HepG2 (cell line): Measurements from ENCODE around the gene GPC6. TPM values are rescaled to one million over a fixed set of nuclear protein-coding genes. Genes with fewer than 3 reads are reported as not detected.

ENCODE experiments used
- ATAC-seq: fragments of 200-7000 bp; cut with Tn5 transposase; 3 replicates; pipeline ENCODE4 v1.9.1; 2020; ENCODE audit warnings: mild to moderate bottlenecking, moderate library complexity
- BruUV-seq: library from RNA; stranded (reverse); fragments of 400-500 nt; replicated peaks from 2 replicates; lab custom pipeline; 2021; lab: Mats Ljungman, UMichigan
- CTCF ChIA-PET: fragments of 300-600 bp; formaldehyde crosslinking; extraction: SDS; loops from one replicate; lab custom pipeline; 2021; ENCODE audit warnings: low total read pairs, inconsistent platforms, low intra/inter-chr PET ratio; lab: Yijun Ruan, JAX
- POLR2A ChIA-PET: fragments of 350-600 bp; sonication (Branson Sonifier 250); formaldehyde crosslinking; loops from one replicate; lab custom pipeline; 2020; ENCODE audit warnings: antibody characterized with exemption, inconsistent platforms; lab: Yijun Ruan, JAX
- DNase-seq: peaks from one replicate; pipeline ENCODE4 v3.0.0-alpha.2; 2015; ENCODE audit warnings: low spot score
- FAIRE-seq: peaks from 3 replicates; lab custom pipeline; 2011; peaks lifted over from hg19 to GRCh38; lab: Jason Lieb, UNC
- H2AFZ ChIP-seq: one replicate; pipeline ENCODE4 v1.6.1; 2011; ENCODE audit warnings: low read length, inconsistent platforms
- H3K27ac ChIP-seq: fragments of 300-600 bp; 3 replicates; pipeline ENCODE4 v1.8.0; 2011; ENCODE audit warnings: mixed run types, mild to moderate bottlenecking, mixed read lengths, low read length, inconsistent platforms; ENCODE audit not compliant: insufficient read depth; ENCODE audit errors: extremely low read length
- H3K27me3 ChIP-seq, 2 experiments: fragments of 200-600 bp in 1 of 2; 2 replicates in 1 of 2; 3 replicates in 1 of 2; pipeline versions ENCODE4 v1.6.0 to v1.8.0; 2011; ENCODE audit warnings: low read length in 2 of 2, mild to moderate bottlenecking in 2 of 2, moderate library complexity in 2 of 2, inconsistent platforms in 1 of 2; ENCODE audit not compliant: insufficient read depth in 2 of 2, control insufficient read depth in 1 of 2
- H3K36me3 ChIP-seq, 2 experiments: fragments of 200-600 bp in 1 of 2; replicated peaks in 1 of 2; 2 replicates in 1 of 2; 3 replicates in 1 of 2; pipeline versions ENCODE4 v1.5.1 to v1.8.0; 2011; ENCODE audit warnings: low read length in 2 of 2, inconsistent platforms in 1 of 2; ENCODE audit not compliant: insufficient read depth in 2 of 2, control insufficient read depth in 1 of 2
- H3K4me1 ChIP-seq: 2 replicates; pipeline ENCODE4 v1.5.1; 2012; ENCODE audit warnings: low read length, inconsistent platforms; ENCODE audit not compliant: insufficient read depth
- H3K4me2 ChIP-seq: 2 replicates; pipeline ENCODE4 v1.6.0; 2011; ENCODE audit warnings: low read depth, low read length, inconsistent platforms
- H3K4me3 ChIP-seq, 3 experiments: fragments of 200-600 bp in 1 of 3; sonication (generic), shearing (Covaris generic) in 1 of 3; replicated peaks in 1 of 3; 2 replicates each; pipeline ENCODE4 v1.5.1; 2011 to 2016; ENCODE audit warnings: low read length in 3 of 3, inconsistent platforms in 2 of 3, low read depth in 2 of 3, mild to moderate bottlenecking in 2 of 3, control low read depth in 1 of 3, mixed read lengths in 1 of 3; ENCODE audit not compliant: insufficient read depth in 1 of 3
- H3K79me2 ChIP-seq: one replicate; pipeline ENCODE4 v1.6.1; 2011; ENCODE audit warnings: low read length, inconsistent platforms; ENCODE audit not compliant: insufficient read depth
- H3K9ac ChIP-seq: 2 replicates; pipeline ENCODE4 v1.6.0; 2011; ENCODE audit warnings: mild to moderate bottlenecking, low read depth, low read length, inconsistent platforms; ENCODE audit not compliant: insufficient read depth
- H3K9me3 ChIP-seq: 2 replicates; pipeline ENCODE4 v1.5.1; 2012; ENCODE audit warnings: mild to moderate bottlenecking, low read length
- H4K20me1 ChIP-seq: 2 replicates; pipeline ENCODE4 v1.6.0; 2011; ENCODE audit warnings: inconsistent platforms, mild to moderate bottlenecking, low read length, moderate library complexity; ENCODE audit not compliant: insufficient read depth
- ATF6 ChIP-seq: sonication (generic); formaldehyde crosslinking; conservative IDR thresholded peaks from 2 replicates; pipeline ENCODE4 v1.4.0; 2020; ENCODE audit warnings: missing genetic modification reagents
- DDIT3 ChIP-seq: sonication (generic); formaldehyde crosslinking; IDR thresholded peaks from 2 replicates; pipeline ENCODE4 v1.4.0; 2020; ENCODE audit warnings: mild to moderate bottlenecking, missing genetic modification reagents
- HDAC6 ChIP-seq: fragments of 200-600 bp; sonication (generic); IDR thresholded peaks from 2 replicates; pipeline ENCODE4 v1.7.0; 2017; ENCODE audit warnings: mild to moderate bottlenecking, antibody characterized with exemption, low read length, low read depth
- IRF9 ChIP-seq: sonication (generic); formaldehyde crosslinking; IDR thresholded peaks from 2 replicates; pipeline ENCODE4 v1.8.0; 2022; ENCODE audit warnings: missing genetic modification reagents, mild to moderate bottlenecking, borderline replicate concordance
- MAFF ChIP-seq: IDR thresholded peaks from 2 replicates; pipeline ENCODE4 v1.6.1; 2011; ENCODE audit warnings: low read depth, low read length, improper control_type of control experiment
- MAFK ChIP-seq, 2 experiments: IDR thresholded peaks in 1 of 2; conservative IDR thresholded peaks in 1 of 2; 2 replicates each; pipeline ENCODE4 v1.6.1; 2011; ENCODE audit warnings: improper control_type of control experiment in 2 of 2, low read length in 2 of 2
- MBD4 ChIP-seq: IDR thresholded peaks from 2 replicates; pipeline ENCODE4 v1.6.1; 2012; ENCODE audit warnings: low read length, inconsistent platforms, borderline replicate concordance
- MIER3 ChIP-seq: IDR thresholded peaks from 2 replicates; pipeline ENCODE4 v1.6.1; 2016; ENCODE audit warnings: missing compliant biosample characterization, borderline replicate concordance
- SMYD3 ChIP-seq: sonication (generic); formaldehyde crosslinking; IDR thresholded peaks from 2 replicates; pipeline ENCODE4 v1.8.1; 2023; ENCODE audit warnings: mild to moderate bottlenecking, missing genetic modification reagents
- TAF15 ChIP-seq: fragments of 200-400 bp; formaldehyde crosslinking; IDR thresholded peaks from one replicate; pipeline ENCODE4 v1.6.1; 2018; ENCODE audit warnings: mild to moderate bottlenecking, low read depth, low read length; ENCODE audit not compliant: poor library complexity, severe bottlenecking
- TFAP4 ChIP-seq: sonication (generic); IDR thresholded peaks from 2 replicates; pipeline ENCODE4 v1.6.1; 2016; ENCODE audit warnings: low read depth, borderline replicate concordance
- XRCC5 ChIP-seq: fragments of 200-400 bp; formaldehyde crosslinking; optimal IDR thresholded peaks from 2 replicates; pipeline ENCODE3; 2017; ENCODE audit warnings: mild to moderate bottlenecking, low read length
- ZBTB44 ChIP-seq: sonication (generic); formaldehyde crosslinking; IDR thresholded peaks from 2 replicates; pipeline ENCODE4 v1.4.0; 2020; ENCODE audit warnings: missing genetic modification reagents
- ZBTB7A ChIP-seq: sonication (generic); formaldehyde crosslinking; IDR thresholded peaks from 2 replicates; pipeline ENCODE4 v1.8.0; 2022; ENCODE audit warnings: mild to moderate bottlenecking, missing genetic modification reagents
- ZBTB7B ChIP-seq: sonication (generic); formaldehyde crosslinking; IDR thresholded peaks from 2 replicates; pipeline ENCODE4 v1.4.0; 2020; ENCODE audit warnings: missing genetic modification reagents
- ZFP82 ChIP-seq: sonication (generic); formaldehyde crosslinking; IDR thresholded peaks from 2 replicates; pipeline ENCODE4 v1.5.1; 2020; ENCODE audit warnings: mild to moderate bottlenecking, missing genetic modification reagents, borderline replicate concordance
- ZNF589 ChIP-seq: sonication (generic); formaldehyde crosslinking; conservative IDR thresholded peaks from 2 replicates; pipeline ENCODE4 v1.8.0; 2022; ENCODE audit warnings: mild to moderate bottlenecking, moderate library complexity, missing genetic modification reagents
- WGBS: methylation state at CpG from one replicate; pipeline ENCODE4 v1.1.6; 2017; ENCODE audit warnings: low lambda C conversion rate; 5-methylcytosine and 5-hydroxymethylcytosine counted together
- in situ Hi-C: cut with HindIII; loops from 2 replicates; pipeline ENCODE4 v1.10.0; 2017; ENCODE audit warnings: low pct_unique_long_range_greater_than_20kb; ENCODE audit not compliant: extremely low pct_ligation_motif_present
- intact Hi-C: fragments of 100-400 bp; cut with micrococcal nuclease; formaldehyde crosslinking; loops from one replicate; pipeline ENCODE4 v1.10.0; 2022; ENCODE audit not compliant: unreplicated experiment
- polyA plus RNA-seq, 8 experiments: library from polyadenylated mRNA; depleted of rRNA in 3 of 8; stranded (reverse) in 7 of 8; unstranded in 1 of 8; fragments of >200 nt; fragmentation: Illumina TruSeq in 4 of 8; extraction: Trizol in 4 of 8; gene quantifications; 2 replicates each; pipeline versions ENCODE4 v1.2.1 to v1.2.3, GENCODE V29; 2011 to 2016; ENCODE audit warnings: low read depth in 4 of 8, missing spikeins in 1 of 8, mixed read lengths in 1 of 8; ENCODE audit not compliant: insufficient read depth in 1 of 8
- total RNA-seq, 5 experiments: library from RNA; depleted of rRNA; stranded (reverse); fragments of >200 nt; fragmentation: Illumina TruSeq; extraction: Trizol; gene quantifications; 2 replicates each; pipeline ENCODE4 v1.2.3, GENCODE V29; 2016; ENCODE audit warnings: low read depth in 1 of 5

The GPC6 gene
- total and polyA plus RNA-seq, 2 of the 13 experiments (the other 11 are each of a cell fraction or from before 2014, with no cell fraction given), result 24.5 to 33.9 TPM

GRCh38 chr13:93462151-93462550, 235.5 kb downstream of the GPC6 start:
- Histone ChIP-seq H3K9me3 (no peaks in the 10 kb centered on the region), H3K4me1 (no peaks in the 10 kb centered on the region), H3K4me2 (no peak overlapping the region), H2AFZ (no peak overlapping the region), H3K9ac (no peak overlapping the region), H3K4me3 (no peak overlapping the region), H3K79me2 (peaks cover 6% of the 10 kb centered on the region), H3K36me3 (no peaks in the 10 kb centered on the region), H3K27me3 (no peaks in the 10 kb centered on the region), H3K27ac (no peak overlapping the region), H4K20me1 (no peaks in the 10 kb centered on the region)
- WGBS, result 98% methylated on average over 3 of the region's 3 CpGs
- ATAC-seq (no peak), DNase-seq (no peak), FAIRE-seq (no peak)
- TF ChIP-seq SMYD3 (CRISPR knock-in tag), result no peak
- no peak for TF ChIP-seq MBD4
- no peak for TF ChIP-seq MIER3 (CRISPR knock-in tag)
- TF ChIP-seq XRCC5, result no peak
- no peak for TF ChIP-seq IRF9
- no peak for TF ChIP-seq ZBTB7B (CRISPR knock-in tag)
- TF ChIP-seq ZBTB7A (CRISPR knock-in tag), result no peak
- no peak for TF ChIP-seq ZBTB44 (CRISPR knock-in tag)
- peak; percentile 26 to 55; a peak in 3 of 4 replicates for TF ChIP-seq MAFK (conservative IDR thresholded peaks at IDR 0.05 in 1 of 2, IDR thresholded peaks at IDR 0.05 in 1 of 2; ENCODE audit: low read length in 2 of 2)
- no peak for TF ChIP-seq ZNF589
- no peak for TF ChIP-seq ATF6 (CRISPR knock-in tag)
- TF ChIP-seq HDAC6, result no peak
- no peak for TF ChIP-seq ZFP82 (CRISPR knock-in tag)
- no peak for TF ChIP-seq TAF15
- TF ChIP-seq MAFF, result peak; percentile 15; the same call in 1 of the 2 replicates
- no peak for TF ChIP-seq DDIT3
- TF ChIP-seq TFAP4, result no peak
- ChIA-PET POLR2A (no interaction called here), CTCF (no interaction called here)
- in situ Hi-C loops (no loop called here), intact Hi-C loops (no loop called here)
- BruUV-seq, result no TSS peak
